Ascending aorta (tissue), 2 donors: ENCODE measurements around the gene RNF4. TPM values are rescaled to one million over a fixed set of nuclear protein-coding genes. Genes with fewer than 3 reads are reported as not detected.

ENCODE experiments used
- DNase-seq, 2 donors: peaks; one replicate each; pipeline ENCODE4 v3.0.0-alpha.2; 2019; ENCODE audit warnings: low spot score in 2 of 2
- H3K27ac ChIP-seq, 2 donors: fragments of 200-600 bp; sonication (generic); one replicate each; pipeline ENCODE4 v1.5.1; 2016 to 2017; ENCODE audit warnings: mild to moderate bottlenecking in 1 of 2
- H3K27me3 ChIP-seq: fragments of 200-600 bp; sonication (generic); one replicate; pipeline ENCODE4 v1.5.1; 2017
- H3K36me3 ChIP-seq, 2 donors: fragments of 200-600 bp; sonication (generic); one replicate each; pipeline ENCODE4 v1.5.1; 2016
- H3K4me1 ChIP-seq, 2 donors: fragments of 200-600 bp; sonication (generic); one replicate each; pipeline ENCODE4 v1.5.1; 2016 to 2017; ENCODE audit warnings: mild to moderate bottlenecking in 1 of 2
- H3K4me3 ChIP-seq, 2 donors: fragments of 200-600 bp; sonication (generic); one replicate each; pipeline ENCODE4 v1.5.1; 2016 to 2017; ENCODE audit warnings: mild to moderate bottlenecking in 1 of 2
- H3K9me3 ChIP-seq, 2 donors: fragments of 200-600 bp; sonication (generic); one replicate each; pipeline ENCODE4 v1.5.1; 2016
- intact Hi-C: fragments of 100-400 bp; cut with DNase I; formaldehyde crosslinking; loops from one replicate; pipeline ENCODE4 v1.15.1; 2023
- total RNA-seq: library from RNA; depleted of rRNA; stranded (reverse); fragments of >200 nt; gene quantifications from one replicate; pipeline ENCODE4 v1.1.0, GENCODE V29; 2016
- TF ChIP-seq, protein P1 (sequence below), 3 experiments: fragments of 200-600 bp in 2 of 3; fragments of 450-650 bp in 1 of 3; sonication (generic) in 2 of 3; IDR thresholded peaks; one replicate each; pipeline ENCODE4 v1.5.1; 2016 to 2019; ENCODE audit warnings: antibody characterized with exemption in 3 of 3, mild to moderate bottlenecking in 1 of 3, moderate library complexity in 1 of 3

RNF4 gene
- total RNA-seq, 1 donor from 2014 or later, result 19.3 TPM

GRCh38 chr4:2434420-2434819 lies 34.5 kb upstream of the RNF4 start:
- Histone ChIP-seq H3K36me3 (no peaks in the 10 kb centered on the region), H3K27me3 (no peaks in the 10 kb centered on the region), H3K27ac (no peak overlapping the region), H3K9me3 (no peaks in the 10 kb centered on the region), H3K4me1 (no peaks in the 10 kb centered on the region), H3K4me3 (no peak overlapping the region)
- intact Hi-C loops, result no loop called here
- DNase-seq, result no peak
- TF ChIP-seq, protein P1, sequence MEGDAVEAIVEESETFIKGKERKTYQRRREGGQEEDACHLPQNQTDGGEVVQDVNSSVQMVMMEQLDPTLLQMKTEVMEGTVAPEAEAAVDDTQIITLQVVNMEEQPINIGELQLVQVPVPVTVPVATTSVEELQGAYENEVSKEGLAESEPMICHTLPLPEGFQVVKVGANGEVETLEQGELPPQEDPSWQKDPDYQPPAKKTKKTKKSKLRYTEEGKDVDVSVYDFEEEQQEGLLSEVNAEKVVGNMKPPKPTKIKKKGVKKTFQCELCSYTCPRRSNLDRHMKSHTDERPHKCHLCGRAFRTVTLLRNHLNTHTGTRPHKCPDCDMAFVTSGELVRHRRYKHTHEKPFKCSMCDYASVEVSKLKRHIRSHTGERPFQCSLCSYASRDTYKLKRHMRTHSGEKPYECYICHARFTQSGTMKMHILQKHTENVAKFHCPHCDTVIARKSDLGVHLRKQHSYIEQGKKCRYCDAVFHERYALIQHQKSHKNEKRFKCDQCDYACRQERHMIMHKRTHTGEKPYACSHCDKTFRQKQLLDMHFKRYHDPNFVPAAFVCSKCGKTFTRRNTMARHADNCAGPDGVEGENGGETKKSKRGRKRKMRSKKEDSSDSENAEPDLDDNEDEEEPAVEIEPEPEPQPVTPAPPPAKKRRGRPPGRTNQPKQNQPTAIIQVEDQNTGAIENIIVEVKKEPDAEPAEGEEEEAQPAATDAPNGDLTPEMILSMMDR (IDR thresholded peaks at IDR 0.05), result no peak

DNA sequence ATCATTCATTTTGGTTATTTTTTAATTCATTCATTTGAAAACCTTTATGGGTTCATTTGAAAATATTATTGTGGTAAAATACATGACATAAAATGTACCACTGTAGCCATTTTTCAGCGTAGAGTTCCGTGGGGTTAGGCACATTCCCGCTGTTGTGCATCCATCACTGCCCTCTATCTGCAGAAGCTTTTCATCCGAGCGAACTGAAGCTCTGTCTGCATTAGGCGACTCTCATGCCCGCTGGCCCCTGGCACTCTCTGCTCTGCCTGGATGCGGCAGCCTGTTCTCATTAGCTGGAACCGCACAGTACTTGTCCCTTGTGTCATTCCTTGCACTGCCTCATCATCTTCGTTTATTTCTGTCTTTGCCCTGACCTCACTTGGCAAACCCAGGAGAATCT lies 32.6 kb upstream of the RNF4 start:
- no peak overlapping the region for H3K4me3 ChIP-seq
- intact Hi-C loops, result no loop called here
- no peak overlapping the region for H3K27ac ChIP-seq
- H3K4me1 ChIP-seq, result no peaks in the 10 kb centered on the region
- TF ChIP-seq, protein P1 (IDR thresholded peaks at IDR 0.05), result no peak
- H3K36me3 ChIP-seq, result no peaks in the 10 kb centered on the region
- no peak for DNase-seq
- no peaks in the 10 kb centered on the region for H3K27me3 ChIP-seq
- H3K9me3 ChIP-seq, result no peaks in the 10 kb centered on the region

DNA sequence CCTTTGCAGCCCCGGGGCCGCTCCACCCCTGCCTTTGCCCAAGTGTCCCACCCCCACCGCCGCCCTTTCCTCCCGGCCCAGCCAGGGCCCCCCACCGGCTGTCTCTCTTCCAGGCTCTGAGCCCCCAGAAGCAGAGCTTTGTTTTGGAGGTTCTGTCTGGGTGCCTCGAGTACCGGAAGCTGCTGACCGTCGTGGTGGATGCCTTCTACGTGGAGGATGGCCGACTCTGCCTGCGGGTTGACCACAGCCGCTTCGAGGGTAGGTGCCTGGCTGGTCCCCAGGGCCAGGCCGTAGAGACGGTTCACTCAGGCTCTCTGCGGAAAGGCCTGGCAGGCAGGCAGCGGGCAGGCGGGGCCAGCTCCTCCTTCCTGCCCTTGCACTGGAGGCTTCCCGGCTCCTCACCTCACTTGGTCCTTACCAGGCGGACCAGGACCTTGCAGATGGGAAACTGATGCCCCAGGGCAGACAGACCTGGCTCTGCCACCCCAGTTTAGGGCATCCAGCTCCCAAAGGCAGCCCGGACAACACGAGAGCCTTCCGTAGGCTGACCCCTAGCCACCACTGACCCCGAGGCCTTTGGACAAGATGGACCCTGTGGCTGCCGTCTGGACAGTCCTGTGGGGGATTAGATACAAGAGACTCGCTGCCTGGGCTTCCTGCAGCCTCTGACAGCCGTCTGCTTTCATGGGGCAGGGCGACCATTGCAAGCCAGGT lies 32.0 kb upstream of the RNF4 start:
- H3K27me3 ChIP-seq, result no peaks in the 10 kb centered on the region
- H3K9me3 ChIP-seq, result no peaks in the 10 kb centered on the region
- H3K4me3 ChIP-seq, result no peak overlapping the region
- H3K27ac ChIP-seq, result no peak overlapping the region
- DNase-seq, result no peak
- TF ChIP-seq, protein P1 (IDR thresholded peaks at IDR 0.05), result no peak
- intact Hi-C loops, result no loop called here
- H3K36me3 ChIP-seq, result no peaks in the 10 kb centered on the region
- no peaks in the 10 kb centered on the region for H3K4me1 ChIP-seq

DNA sequence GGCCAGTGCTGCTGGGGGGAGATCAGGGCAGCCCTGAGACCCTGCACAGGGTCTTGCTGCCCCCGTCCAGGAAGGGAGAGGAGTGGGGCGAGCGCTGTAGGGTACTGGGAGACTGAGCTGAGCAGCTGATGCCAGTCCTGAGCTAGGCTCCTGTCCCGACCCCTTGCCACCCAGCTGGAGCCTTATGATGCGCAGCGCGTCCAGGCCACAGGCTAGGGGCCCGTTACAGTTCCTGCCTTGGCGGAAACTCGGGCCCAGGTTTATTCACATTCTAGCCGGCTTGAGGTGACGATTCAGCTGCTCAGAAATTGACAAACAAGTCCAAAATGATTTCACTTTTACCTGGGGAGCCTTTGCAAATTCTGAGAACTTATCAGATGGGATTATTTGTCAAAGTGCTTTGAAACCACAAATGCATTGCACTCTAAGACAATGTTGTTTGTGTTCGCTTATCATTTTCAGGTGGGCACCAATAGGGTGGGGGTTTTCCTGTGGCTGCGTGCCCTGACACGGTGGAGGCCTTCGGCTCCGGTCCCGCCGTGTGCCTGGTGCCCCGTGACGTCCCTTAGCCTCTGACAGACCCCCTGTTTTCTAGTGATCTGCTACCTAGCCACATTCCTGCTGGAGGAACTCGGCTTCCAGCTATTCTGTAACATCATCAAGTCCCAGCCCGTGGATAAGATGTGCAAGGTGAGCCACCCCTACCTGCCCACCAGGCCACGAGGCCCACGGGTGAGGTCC lies 31.3 kb upstream of the RNF4 start:
- Histone ChIP-seq H3K4me1 (no peaks in the 10 kb centered on the region), H3K27ac (no peak overlapping the region), H3K27me3 (no peaks in the 10 kb centered on the region), H3K4me3 (no peak overlapping the region), H3K9me3 (no peaks in the 10 kb centered on the region), H3K36me3 (no peaks in the 10 kb centered on the region)
- DNase-seq, result no peak
- intact Hi-C loops, result no loop called here
- TF ChIP-seq, protein P1 (IDR thresholded peaks at IDR 0.05), result no peak

DNA sequence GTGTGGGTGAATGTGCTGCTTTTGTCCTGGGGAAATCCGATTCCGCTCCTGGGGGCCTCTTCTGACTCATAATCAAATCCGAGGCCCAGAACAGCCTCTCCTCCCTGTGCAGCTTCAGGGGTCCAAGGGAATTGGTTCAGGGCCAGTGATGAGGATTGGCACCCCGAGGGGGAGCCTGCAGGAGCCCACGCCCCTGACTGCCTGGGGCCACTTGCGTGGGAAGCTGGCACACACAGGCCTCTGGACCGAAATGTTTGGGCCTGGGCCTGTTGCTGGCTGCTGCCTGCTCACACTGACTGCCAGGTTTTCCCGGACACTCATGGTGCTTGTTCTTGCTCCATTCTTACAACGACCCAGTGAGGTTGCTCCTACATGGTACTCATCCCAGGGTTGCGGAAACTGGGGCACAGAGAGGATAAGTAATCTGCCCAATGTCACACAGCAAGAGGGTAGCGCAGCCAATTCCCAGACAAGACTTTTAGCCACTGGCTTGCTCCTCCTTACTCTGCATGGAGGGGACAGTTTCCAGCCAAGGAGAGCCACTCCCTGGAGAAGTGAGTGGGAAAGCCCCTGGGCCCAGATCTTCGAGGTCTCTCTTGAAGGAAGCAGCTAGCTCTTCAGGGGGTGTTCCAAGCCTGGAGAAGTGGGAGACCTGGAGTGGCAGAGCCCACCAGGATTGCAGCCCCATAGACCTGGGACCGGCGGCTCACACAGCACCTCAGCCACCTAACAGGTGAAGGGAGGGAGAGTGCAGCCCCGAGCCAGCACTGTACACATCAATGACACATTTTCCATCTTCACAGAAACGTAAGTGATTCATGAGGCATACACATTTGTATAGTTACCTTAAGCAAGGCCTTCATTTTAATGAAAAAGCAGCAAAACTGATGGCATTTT lies 29.8 kb upstream of the RNF4 start:
- H3K27ac ChIP-seq, result no peak overlapping the region
- TF ChIP-seq, protein P1 (IDR thresholded peaks at IDR 0.05), result no peak
- H3K27me3 ChIP-seq, result no peaks in the 10 kb centered on the region
- no peak for DNase-seq
- H3K36me3 ChIP-seq, result no peaks in the 10 kb centered on the region
- H3K4me1 ChIP-seq, result no peaks in the 10 kb centered on the region
- intact Hi-C loops, result no loop called here
- no peaks in the 10 kb centered on the region for H3K9me3 ChIP-seq
- H3K4me3 ChIP-seq, result no peak overlapping the region
